Panc1 (cell line): ENCODE measurements around the gene CHRNA3. TPM values are rescaled to one million over a fixed set of nuclear protein-coding genes. Genes with fewer than 3 reads are reported as not detected.

ENCODE experiments used
- ATAC-seq: fragments of 200-7000 bp; cut with Tn5 transposase; 2 replicates; pipeline ENCODE4 v1.9.1; 2020; ENCODE audit warnings: mild to moderate bottlenecking, moderate library complexity
- BruUV-seq: library from RNA; stranded (reverse); fragments of 400-500 nt; replicated peaks from 2 replicates; lab custom pipeline; 2021; lab: Mats Ljungman, UMichigan
- CTCF ChIA-PET: fragments of 300-600 bp; sonication (Branson Sonifier 250); formaldehyde crosslinking; loops from one replicate; lab custom pipeline; 2022; ENCODE audit warnings: antibody characterized with exemption; lab: Charles Lee
- POLR2A ChIA-PET: fragments of 300-600 bp; sonication (Branson Sonifier 250); formaldehyde crosslinking; loops from one replicate; lab custom pipeline; 2022; ENCODE audit warnings: antibody characterized with exemption; lab: Charles Lee
- DNase-seq: peaks from one replicate; pipeline ENCODE4 v3.0.0-alpha.2; 2010; ENCODE audit warnings: low read depth, low spot score
- H3K27ac ChIP-seq: 2 replicates; pipeline ENCODE4 v1.5.1; 2011; ENCODE audit warnings: mild to moderate bottlenecking, low read length, inconsistent platforms
- H3K27me3 ChIP-seq: fragments of 200-500 bp; sonication (Bioruptor generic); 2 replicates; pipeline ENCODE4 v1.6.0; 2014; ENCODE audit warnings: low read length, inconsistent platforms; ENCODE audit not compliant: control insufficient read depth, insufficient read depth
- H3K36me3 ChIP-seq: fragments of 200-500 bp; sonication (Bioruptor generic); 2 replicates; pipeline ENCODE4 v1.5.1; 2014; ENCODE audit warnings: inconsistent platforms, mild to moderate bottlenecking, low read length, moderate library complexity; ENCODE audit not compliant: control insufficient read depth, insufficient read depth
- H3K4me1 ChIP-seq: 2 replicates; pipeline ENCODE4 v1.5.1; 2011; ENCODE audit warnings: inconsistent platforms, mild to moderate bottlenecking, low read length, moderate library complexity; ENCODE audit not compliant: control insufficient read depth, insufficient read depth
- H3K4me3 ChIP-seq, 2 experiments: 2 replicates each; pipeline ENCODE4 v1.5.1; 2011 to 2012; ENCODE audit warnings: low read depth in 2 of 2, low read length in 2 of 2, mild to moderate bottlenecking in 2 of 2, inconsistent platforms in 1 of 2, moderate library complexity in 1 of 2
- H3K9me3 ChIP-seq: fragments of 200-500 bp; sonication (Bioruptor generic); 2 replicates; pipeline ENCODE4 v1.5.1; 2014; ENCODE audit warnings: low read depth, mild to moderate bottlenecking, inconsistent platforms, low read length, moderate library complexity; ENCODE audit not compliant: control insufficient read depth, insufficient read depth
- CTCF ChIP-seq: fragments of 450-650 bp; IDR thresholded peaks from 2 replicates; pipeline ENCODE4 v1.5.1; 2017; ENCODE audit warnings: mild to moderate bottlenecking
- POLR2AphosphoS5 ChIP-seq: IDR thresholded peaks from 2 replicates; pipeline ENCODE4 v1.6.1; 2012; ENCODE audit warnings: mild to moderate bottlenecking, low read depth, low read length, moderate library complexity
- REST ChIP-seq, 2 experiments: IDR thresholded peaks; 2 replicates each; pipeline ENCODE4 v1.6.1; 2011 to 2012; ENCODE audit warnings: low read depth in 2 of 2, control low read depth in 1 of 2, low read length in 1 of 2, mild to moderate bottlenecking in 1 of 2, moderate library complexity in 1 of 2; ENCODE audit not compliant: insufficient read depth in 1 of 2
- SIN3A ChIP-seq: IDR thresholded peaks from 2 replicates; pipeline ENCODE4 v1.6.1; 2012; ENCODE audit warnings: low read depth, mild to moderate bottlenecking, low read length, moderate library complexity, borderline replicate concordance; ENCODE audit not compliant: insufficient read depth
- TCF7L2 ChIP-seq: IDR thresholded peaks from 2 replicates; pipeline ENCODE4 v1.6.1; 2011; ENCODE audit warnings: mild to moderate bottlenecking, low read depth, low read length, inconsistent platforms
- in situ Hi-C: cut with HindIII; loops from 2 replicates; pipeline ENCODE4 v1.10.0; 2016; ENCODE audit warnings: low sequenced_read_pairs, low pct_unique_long_range_greater_than_20kb
- intact Hi-C: fragments of 100-400 bp; cut with micrococcal nuclease; formaldehyde crosslinking; loops from one replicate; pipeline ENCODE4 v1.10.0; 2022; ENCODE audit not compliant: unreplicated experiment
- total RNA-seq: library from RNA; stranded (reverse); gene quantifications from one replicate; pipeline ENCODE4 v1.2.1, GENCODE V29; 2021; ENCODE audit not compliant: unreplicated experiment

CHRNA3 gene
- total RNA-seq, 1 experiment from 2014 or later: 0.31 TPM

- intact Hi-C loops: no loop called here
- ChIA-PET POLR2A (interaction anchor here (0.6 kb wide), 1 partner anchor 43 kb away, joined by 3 read pairs; no protein-coding TSS in a partner anchor), CTCF (no interaction called here)
- Histone ChIP-seq H3K27me3 (no peaks in the 10 kb centered on the region; the same call in 1 of the 2 replicates), H3K27ac (no peak overlapping the region), H3K4me3 (no peak overlapping the region), H3K36me3 (no peaks in the 10 kb centered on the region), H3K9me3 (no peaks in the 10 kb centered on the region), H3K4me1 (no peaks in the 10 kb centered on the region)
- ATAC-seq: no peak
- in situ Hi-C loops: no loop called here
- BruUV-seq: no TSS peak
- DNase-seq: no peak
- TF ChIP-seq SIN3A (no peak), CTCF (no peak), POLR2AphosphoS5 (no peak), REST (IDR thresholded peaks at IDR 0.05; ENCODE audit: insufficient read depth in 1 of 2, low read depth in 2 of 2, low read length in 1 of 2) (no peak)
These were observed 46.9 kb upstream of the CHRNA3 start for GRCh38 chr15:78667578-78668236.

- POLR2A ChIA-PET: no interaction called here
- TF ChIP-seq TCF7L2 (no peak), SIN3A (no peak), CTCF (no peak), POLR2AphosphoS5 (no peak), REST (IDR thresholded peaks at IDR 0.05; ENCODE audit: insufficient read depth in 1 of 2, low read depth in 2 of 2, low read length in 1 of 2) (no peak)
- CTCF ChIA-PET: no interaction called here
- DNase-seq: no peak
- no peaks in the 10 kb centered on the region; the same call in 1 of the 2 replicates for H3K27me3 ChIP-seq
- ATAC-seq: no peak
- no peaks in the 10 kb centered on the region for H3K9me3 ChIP-seq
- in situ Hi-C loops: no loop called here
- BruUV-seq: no TSS peak
- H3K4me3 ChIP-seq: no peak overlapping the region
- intact Hi-C loops: no loop called here
- H3K4me1 ChIP-seq: no peaks in the 10 kb centered on the region
- no peak overlapping the region for H3K27ac ChIP-seq
- no peaks in the 10 kb centered on the region for H3K36me3 ChIP-seq
These were observed 45.2 kb upstream of the CHRNA3 start for GRCh38 chr15:78666010-78666409.
